Fibroblast of skin of back (primary cell): ENCODE results near the gene RELL2. TPM values are rescaled to one million over a fixed set of nuclear protein-coding genes. Genes with fewer than 3 reads are reported as not detected.
"Not testable (repeated sequence)": the region's sequence is repeated elsewhere in the genome, so short reads cannot be mapped to it uniquely, and the experiment has no call there.

Source experiments
- DNase-seq: peaks from one replicate; pipeline ENCODE4 v3.0.0-alpha.2; 2013
- polyA plus RNA-seq, 2 experiments: library from polyadenylated mRNA; unstranded; fragments of 120-200 nt; gene quantifications; one replicate each; pipeline ENCODE4 v1.2.1, GENCODE V29; 2013; ENCODE audit not compliant: insufficient read length in 2 of 2

RELL2 gene, protein sequence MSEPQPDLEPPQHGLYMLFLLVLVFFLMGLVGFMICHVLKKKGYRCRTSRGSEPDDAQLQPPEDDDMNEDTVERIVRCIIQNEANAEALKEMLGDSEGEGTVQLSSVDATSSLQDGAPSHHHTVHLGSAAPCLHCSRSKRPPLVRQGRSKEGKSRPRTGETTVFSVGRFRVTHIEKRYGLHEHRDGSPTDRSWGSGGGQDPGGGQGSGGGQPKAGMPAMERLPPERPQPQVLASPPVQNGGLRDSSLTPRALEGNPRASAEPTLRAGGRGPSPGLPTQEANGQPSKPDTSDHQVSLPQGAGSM
- 6.5 TPM for polyA plus RNA-seq (2013, experiment 1 of 2; ENCODE audit: insufficient read length)
- 2.9 TPM for polyA plus RNA-seq (2013, experiment 2 of 2; ENCODE audit: insufficient read length)

DNA sequence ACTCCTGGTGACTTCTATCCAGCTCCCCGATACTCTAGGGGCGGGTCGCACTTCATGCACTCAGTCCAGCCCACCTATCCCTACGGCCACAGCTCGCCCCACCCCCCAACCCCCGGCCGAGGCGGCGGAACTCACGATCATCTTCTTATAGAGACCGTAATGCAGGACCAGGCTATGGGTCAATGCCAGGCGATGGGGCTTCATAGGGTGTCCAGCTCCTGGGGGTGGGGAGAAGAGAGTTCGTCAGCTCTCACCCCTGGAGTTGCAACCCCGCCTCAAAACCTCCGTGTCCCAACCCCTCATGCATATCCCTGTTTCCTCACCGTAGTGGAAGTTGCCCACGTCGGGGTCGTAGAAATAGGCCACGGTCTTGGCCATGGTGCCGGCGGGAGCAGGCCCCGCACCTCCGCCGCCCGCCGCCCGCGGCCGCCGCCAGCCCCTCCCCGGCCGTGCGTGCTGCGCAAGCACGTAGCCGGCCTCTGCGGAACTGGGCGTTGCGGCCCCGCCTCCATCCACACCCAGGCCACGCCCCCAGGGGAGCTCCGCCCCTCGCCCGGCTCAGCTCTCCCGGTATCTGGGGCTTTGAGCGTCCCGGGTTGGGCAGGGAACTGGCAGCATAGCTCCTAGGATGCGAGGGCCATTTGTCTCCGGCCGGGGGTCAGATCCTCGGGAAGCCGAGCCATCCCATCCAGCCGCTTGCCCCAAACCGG is at the start of gene RELL2, which contains the start of gene HDAC3:
TSS of gene RELL2 (plus strand) at position 585 of the 710 bp plus-strand sequence. CDS start 1,229 bp downstream, outside the sequence.
TSS of gene HDAC3 (minus strand) at position 437 of the 710 bp plus-strand sequence. CDS start at position 378, 59 bp downstream.
- peak; percentile 89 for DNase-seq

DNA sequence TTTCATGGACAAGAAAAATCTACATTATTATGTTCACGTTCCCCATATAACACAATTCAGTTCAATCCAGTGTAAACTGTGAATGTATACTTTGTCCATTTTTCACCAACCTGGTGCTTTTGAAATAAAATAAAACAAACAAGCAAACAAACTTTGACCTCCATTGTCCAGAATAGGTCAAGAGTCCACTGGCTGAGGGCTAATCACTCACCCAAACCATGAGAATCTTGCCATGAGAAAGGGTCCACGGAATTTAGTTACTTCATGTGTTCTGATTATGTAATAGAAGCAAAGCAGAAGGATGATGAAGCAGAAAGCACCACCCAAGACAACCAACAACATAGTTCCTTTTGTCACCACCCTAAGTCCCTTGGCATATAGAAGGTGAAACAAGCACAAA is 46.7 kb upstream of the RELL2 start:
- no peak for DNase-seq

DNA sequence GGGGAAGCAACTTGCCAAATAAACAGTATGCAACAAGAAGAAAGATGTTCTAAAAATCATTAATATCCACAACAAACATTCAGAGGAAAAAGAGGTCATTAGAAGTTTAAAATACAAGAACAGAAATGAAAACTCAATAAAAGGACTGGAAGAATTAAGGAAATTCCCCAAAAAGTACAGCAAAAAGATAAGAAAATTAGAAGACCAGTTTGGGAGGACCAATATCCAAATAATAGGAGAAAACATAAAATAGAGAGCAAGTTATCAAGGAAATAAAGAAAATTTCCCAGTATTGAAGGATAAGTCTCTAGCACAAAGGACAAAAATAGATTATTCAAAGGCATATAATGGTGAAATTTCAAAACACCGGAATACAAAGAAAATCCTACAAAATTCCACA is 39.9 kb upstream of the RELL2 start:
- no peak for DNase-seq

DNA sequence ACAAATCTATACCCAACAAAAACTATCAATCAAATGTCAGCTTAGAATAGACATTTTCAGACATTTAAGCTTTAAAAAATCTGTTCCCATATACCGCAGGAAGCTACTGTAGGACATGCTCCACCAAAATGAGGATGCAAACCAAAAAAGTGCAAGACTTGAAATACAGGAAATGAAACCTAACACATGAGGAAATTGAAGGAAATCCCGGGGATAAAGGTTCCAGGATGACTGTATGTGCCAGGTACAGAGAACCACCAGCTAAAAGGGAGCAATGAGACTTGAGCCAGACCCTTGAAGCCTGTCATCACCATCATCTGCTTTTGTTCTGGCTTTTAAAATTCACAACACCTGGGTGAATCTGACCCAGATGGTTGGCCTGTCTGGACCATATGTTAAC is 39.4 kb upstream of the RELL2 start:
- DNase-seq, result no peak

DNA sequence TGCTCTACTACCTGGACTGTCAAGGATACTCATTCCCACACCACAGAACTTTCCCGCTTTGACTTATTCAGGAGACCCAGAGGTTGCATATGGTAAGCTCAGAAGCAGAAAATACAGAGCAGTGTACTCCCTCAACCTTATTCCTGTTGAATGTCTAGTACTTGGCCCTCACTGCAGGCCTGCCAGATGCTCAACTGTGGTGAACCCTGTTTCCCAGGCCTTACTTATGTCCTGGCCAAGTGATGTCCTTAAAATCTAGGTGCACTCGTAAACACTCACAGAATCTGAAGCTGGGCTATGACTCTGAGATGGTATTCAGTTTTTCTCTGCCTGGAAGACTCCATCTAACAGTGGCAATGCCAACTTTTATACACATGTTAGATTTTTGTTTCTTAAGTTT is 39.0 kb upstream of the RELL2 start:
- DNase-seq, result no peak

DNA sequence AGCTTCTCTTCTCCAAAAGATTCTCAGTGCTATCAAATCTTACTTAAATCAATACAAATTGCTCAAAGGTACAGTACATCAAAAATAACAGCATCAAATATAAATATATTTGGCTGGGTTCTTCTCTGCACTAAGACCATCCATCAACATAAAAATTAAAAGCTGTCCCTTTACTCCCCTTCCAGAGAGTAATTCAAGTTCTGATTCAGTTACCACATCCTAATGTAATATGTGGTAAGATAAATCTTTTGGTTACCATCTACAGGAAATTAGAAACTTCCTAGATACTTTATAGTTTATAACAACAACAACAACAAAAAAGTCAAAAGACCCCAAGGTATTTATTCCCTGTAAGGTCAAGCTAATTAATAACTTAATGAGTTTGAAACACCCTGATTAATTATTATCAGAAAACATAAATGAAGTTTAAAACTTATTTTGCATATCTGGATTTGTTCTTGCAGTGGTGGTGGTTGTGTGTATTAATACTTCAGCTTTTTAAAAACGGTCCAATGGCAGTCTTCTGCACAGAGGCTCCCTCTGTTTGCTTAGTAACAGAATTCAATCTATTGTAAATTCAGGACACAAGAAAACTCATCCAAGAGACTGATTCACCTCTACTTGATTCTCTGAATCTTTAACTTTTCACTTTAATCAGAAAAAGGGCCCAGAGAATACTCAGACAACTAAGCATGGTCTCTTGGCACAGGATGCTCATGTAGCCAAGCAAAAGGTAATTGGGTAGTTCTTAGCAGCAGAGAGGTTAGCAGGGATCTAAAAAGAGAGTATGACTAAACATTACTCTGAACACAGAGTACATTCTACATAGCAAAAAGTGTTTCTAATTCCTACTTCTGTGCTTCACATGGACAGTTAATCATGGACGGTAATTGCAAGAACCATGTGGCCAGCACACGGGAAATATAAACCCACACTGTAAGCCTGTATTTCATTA is 38.1 kb upstream of the RELL2 start:
- peak; percentile 24 for DNase-seq

DNA sequence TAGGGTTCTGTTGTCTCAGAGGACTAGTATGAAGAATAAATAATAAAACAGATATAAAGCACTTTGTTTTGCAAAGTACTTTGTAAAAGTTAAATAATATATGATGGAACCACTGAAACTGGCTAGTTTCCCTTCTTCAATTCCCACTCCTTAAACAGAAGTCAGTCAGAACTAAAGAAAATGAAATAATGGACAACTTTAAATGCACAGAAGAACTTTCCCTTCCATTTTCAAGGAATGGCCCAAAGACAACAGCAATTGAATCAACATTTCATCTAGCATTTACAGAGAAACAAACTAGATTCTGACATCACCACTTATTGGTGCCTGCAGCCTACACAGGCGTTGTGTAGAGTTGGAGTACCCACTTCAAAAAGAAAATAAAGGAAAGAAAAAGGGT is 34.2 kb upstream of the RELL2 start:
- DNase-seq, result no peak

DNA sequence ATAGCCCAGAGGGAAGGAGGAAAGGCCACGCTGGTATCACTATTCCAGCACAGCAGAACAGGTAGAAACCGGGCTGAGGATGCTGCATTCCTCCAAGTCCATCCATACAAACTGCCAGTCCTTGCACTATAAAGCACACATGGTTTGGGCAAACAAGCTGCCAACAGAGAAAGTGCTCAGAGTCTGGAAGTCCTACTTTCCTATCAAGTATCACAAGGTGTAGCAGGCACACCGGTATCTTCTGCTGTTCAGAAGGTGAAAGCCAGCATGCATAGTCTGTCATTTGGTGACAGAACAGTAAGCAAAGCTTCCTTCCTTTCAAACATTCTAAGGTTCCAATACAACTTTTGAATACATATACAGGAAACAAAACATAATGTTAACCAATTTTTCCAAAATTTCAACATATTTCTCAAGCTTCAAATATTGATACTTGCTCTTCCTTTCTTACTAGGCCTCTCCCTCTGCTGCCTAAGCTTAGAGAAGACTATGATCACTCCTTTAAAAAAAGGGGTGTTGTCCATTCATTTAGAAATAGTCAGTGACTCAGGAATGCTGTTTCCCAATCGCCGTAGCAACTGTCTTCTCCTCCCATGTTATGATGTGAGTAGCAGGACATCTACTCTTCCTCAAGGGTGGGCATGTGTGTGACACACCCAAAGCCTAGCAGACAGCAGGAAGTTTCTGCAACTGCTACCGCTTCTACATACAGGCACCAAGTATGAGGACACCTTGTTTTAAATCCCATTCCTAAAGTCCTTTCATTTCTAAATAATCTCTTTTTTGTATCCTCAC is 32.7 kb upstream of the RELL2 start:
- DNase-seq, result peak; percentile 97

DNA sequence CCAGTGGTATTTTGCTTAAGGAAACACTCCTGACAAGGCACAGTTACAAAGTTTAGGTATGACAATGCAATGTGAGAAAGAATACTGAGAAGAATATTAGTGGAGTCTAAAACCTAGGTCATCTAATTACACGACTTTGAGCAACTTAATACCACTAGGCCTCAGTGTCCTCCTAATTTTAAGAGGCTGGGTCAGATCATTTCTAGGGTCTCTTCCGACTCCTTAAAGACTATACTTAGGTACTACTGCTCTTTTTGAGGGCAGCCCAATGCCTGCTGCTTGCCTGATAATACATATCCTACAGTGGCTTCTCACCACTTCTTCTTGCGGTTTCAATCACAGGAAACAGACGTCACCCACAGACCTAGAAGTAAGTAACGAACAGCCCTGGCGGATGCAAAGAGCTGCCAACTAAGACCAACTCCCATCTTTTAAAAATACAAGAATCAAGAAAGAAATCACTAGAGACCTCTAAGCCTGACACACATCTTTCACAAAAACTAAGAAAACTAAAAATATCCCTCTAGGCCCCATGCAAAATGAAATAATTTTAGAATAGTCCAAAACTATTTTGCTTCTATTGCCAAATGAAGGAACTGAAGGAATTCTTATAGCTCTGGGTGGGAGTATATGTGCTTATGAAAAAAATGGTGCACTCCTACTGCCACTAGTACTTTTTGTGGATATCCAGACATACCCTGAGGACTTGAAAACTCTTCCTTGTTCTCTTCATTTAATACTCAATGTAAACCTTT is 31.1 kb upstream of the RELL2 start:
- peak; percentile 60 for DNase-seq

DNA sequence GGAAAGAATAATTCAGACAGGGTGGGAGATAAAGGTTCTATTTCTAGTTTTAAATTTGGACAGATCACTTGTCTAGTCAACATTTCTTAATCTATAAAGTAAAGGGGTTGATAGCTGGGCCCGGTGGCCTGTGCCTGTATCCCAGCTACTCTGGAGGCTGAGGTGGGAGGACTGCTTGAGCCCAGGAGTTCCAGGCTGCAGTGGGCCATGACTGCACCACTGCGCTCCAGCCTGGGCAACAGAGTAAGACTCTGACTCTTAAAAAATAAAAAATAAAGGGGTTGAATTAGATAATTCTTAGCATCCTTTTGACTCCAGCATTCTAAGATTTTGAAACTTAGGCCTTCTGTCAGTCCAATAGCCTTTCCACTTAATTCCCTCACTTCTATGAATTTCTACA is 28.8 kb upstream of the RELL2 start:
- no peak for DNase-seq

DNA sequence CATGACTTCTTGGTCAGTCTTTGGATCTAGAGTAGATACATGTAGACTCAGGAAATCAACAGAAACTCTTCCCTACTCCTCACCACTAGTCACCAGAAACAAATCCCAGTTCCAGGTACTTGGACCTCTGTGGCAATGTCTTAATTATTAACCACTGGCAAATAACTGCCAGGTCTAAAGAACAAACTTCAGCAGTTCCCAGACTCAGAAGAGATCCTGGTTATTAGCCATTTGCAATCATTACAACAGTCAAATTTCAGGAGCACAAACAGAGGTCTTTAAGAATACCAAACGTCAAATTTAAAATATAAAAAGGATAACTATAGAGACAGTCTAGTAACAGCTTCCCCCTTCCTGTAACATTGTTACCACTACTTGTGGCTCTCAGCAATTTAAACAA is 28.2 kb upstream of the RELL2 start:
- no peak for DNase-seq

DNA sequence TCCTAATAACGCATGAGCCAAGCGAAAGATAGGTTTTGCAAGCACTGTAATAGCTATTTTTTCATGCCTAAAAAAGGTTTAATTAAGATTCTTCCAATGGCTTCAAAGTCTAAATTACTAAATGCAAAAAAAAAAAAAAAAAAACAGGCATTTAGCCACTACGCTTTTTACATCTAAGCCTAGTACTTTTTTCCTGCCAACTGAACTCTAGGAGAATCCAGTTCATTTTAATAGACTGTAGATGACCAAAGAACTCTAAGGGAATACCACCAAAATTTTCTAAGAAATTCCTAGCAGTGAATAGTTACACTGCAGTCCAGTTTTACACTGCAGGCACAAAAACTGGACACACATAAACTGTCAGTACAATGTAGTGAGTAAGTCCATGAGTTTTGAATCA is 27.8 kb upstream of the RELL2 start:
- DNase-seq, result no peak

DNA sequence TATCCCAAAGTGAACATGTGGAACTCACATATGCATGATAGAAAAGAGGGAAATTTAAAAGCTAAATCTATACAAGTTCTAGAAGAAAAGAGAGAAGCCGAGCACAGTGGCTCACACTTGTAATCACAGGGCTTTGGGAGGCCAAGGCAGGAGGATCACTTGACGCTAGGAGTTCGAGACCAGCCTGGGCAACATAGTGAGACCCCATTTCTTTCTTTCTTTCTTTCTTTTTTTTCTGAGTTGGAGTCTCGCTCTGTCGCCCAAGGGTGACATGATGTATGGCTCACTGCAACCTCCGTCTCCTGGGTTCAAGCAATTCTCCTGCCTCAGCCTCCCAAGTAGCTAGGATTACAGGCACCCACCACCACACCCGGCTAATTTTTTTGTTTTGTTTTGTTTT is 26.9 kb upstream of the RELL2 start:
- not testable (repeated sequence) for DNase-seq

DNA sequence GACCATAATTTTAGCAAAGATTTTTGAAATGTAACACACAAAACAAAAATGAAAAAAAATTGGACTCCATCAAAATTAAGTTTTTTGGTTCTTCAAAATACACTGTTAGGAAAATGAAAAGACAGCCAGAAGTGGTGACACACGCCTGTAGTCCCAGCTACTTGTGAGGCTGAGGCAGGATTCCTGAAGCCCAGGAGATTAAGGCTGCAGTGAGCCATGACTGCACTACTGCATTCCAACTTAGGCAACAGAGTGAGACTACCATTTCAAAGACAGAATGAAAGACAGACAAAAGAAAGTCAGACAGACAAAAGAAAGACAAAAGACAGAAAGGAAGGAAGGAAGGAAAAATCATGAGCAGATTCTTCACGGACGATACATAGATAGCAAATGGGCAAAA is 25.5 kb upstream of the RELL2 start:
- no peak for DNase-seq

DNA sequence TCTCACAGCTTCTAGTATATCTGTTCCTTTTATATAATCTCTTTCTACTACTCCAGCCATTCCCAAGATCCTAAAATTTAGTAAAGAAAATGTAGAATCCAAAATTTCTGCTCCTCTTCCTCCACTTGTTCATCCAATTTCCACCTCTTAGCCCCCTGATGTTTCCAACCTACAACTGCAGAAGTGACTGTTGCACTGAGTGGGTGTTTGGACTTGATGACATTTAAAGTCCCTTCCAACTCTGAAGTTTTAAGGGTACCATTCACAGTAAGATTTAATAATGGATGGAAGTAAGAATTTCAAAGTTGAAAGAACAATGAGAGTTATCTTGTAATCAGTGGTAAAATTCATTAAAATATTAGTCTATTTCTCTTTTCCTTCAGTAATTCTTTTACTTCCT is 23.5 kb upstream of the RELL2 start:
- no peak for DNase-seq

DNA sequence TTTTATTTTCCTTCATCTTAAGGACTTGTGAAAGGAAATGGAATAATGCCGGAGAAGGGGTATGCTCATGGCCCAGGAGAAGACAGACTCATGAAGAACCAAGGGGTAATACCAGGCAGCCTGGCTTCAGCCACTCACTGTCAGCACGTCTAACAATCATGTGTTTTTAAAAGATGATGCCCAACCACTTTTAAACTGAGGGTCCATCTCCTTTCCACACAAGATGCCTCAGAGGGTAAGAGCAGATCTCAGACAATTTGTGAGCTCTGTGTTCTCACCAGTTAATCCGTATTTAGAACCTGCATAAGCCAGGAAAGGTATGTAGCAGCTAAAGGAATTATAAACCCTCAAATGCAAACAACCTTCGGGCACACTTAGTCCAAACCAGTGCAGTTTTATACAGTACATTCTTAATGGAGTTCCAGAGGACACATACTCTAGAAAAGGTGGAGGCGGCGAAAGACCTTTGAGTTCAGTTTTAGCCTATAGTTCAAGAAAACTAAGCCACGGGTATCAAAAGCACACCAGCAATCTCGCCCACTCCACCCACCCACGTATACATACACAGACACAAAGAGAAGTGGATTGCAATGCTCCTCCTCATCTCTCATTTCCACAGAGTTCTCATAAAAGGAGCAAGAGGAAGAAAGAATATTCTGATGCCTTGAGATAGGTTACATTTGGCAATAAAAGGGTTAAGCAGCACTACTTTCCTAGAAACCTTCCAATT is 20.6 kb upstream of the RELL2 start:
- DNase-seq, result no peak

DNA sequence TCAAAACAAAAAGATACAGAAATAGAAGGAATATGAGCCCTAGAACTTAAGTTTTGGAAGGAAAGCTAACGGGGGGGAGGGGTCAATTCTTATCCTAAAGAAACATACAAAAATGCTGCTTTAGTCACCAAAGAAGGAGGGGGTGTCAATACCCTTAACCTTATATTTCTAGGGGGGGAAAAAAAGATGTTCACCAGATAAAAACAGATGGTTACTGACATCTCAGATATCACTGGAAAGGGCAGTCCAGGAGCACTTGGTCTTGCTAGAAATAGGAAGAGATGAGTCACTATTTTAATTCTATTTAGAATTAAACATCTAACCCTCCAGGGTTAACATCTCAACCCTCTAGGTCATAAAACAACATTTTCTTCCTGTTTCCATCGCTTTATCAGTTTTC is 19.7 kb upstream of the RELL2 start:
- DNase-seq, result peak; percentile 18

DNA sequence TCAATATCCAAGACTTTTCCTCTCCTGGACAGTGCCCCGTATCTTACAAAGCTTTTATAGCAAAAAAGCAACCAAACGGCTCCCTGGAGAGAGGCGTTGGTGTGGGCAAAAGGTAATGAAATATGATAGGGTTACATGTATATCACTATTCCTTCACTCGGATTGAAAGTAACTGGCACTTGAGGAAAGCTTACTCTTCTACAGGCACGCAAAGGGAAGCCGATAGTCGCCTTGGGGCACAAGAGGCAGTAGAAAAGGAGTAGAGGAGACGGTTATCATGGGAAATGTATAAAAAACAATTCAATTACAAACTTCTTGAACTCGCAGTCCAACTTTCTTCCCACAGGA is 19.1 kb upstream of the RELL2 start:
- no peak for DNase-seq

DNA sequence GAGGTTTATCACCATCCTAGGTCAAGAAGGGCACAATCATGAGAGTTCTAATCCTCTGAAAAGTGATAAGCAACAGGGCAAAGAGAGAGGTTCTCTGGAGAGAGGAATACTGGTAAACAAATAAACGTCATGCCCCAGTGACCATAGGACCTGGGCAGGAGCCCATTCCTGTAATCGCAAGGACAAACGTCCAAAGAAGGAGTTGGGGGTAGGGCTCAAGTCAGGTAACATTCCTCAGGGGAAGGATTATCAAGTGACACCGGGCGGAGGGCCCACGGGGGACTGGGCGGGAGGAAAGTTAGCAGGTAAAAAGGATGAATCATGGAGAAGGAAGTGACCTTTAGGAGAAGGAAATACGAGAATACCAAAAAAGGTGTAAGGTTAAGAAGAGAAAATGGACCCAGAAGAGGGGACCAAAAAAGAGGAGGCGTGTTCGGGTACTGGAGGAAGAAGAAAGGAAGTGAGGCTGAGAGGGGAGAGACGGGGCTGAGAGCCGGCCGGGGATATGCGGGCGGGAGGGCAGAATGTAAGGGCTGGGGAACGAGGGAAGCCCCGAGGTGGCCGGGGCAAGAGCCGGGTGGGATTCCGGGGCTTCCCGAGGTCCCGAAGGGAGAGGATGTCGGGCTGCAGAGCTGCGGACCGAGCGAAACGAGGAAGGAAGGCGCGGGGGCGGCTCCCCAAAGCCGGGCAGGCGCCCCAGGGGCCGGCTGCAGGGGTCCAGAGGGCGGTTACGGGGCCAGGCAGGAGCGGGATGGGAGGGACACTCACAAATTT is 18.6 kb upstream of the RELL2 start:
- DNase-seq, result peak; percentile 36
